ENCODE data around the gene ABI1. TPM values are rescaled to one million over a fixed set of nuclear protein-coding genes. Genes with fewer than 3 reads are reported as not detected.
A peak's percentile ranks its signal among the peaks of the same experiment; 100 is the strongest.

The ABI1 gene
- total and polyA plus RNA-seq, 4 donors: 10.7 to 18.3 (median 14.3) TPM

DNA sequence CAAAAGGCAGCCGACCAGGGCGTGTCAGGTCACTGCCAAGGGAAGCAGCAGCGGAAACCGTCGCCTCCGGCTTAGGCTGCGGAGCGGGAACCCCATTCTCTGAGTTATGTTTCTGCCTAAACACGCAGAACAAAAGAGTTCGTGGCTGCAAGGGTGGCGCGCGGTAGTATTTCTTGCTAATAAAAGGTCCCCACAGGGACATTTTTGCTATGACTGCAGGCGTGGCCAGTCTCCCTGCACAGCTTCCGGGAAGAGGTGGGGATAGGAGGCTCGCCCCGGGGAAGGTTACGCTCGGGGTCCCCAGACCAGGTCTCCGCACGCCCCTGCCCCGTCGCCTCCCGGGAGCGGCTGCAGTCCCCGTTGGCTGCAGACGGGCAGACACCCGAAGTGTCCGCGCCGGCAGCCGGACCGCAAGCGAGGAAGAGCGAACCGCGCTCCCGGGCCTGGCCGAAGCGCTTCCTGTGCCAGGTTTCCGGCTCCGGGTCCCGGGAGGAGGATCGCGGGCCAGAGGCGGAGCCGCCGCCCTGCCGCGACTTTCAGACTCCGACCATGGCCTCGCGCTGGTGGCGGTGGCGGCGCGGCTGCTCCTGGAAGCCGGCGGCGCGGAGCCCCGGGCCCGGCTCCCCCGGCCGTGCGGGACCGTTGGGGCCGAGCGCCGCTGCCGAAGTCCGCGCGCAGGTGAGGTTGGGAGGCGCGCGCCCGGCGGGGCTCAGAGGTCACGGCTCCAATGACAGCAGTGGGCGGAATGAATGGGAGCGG lies 163.4 kb downstream of the ABI1 start, which contains the start of gene PDSS1:
TSS of gene PDSS1 (plus strand) at position 539 of the 759 bp plus-strand sequence. CDS start at position 550, 11 bp downstream.
- H3K9ac ChIP-seq (ENCODE audit: low read depth in 1 of 2, low read length in 2 of 2): peak within 1 kb of the TSS; percentile 56 to 69
- peak within 1 kb of the TSS; percentile 96 to 100 (median 96) for H3K4me3 ChIP-seq (ENCODE audit: low read depth in 1 of 3, low read length in 3 of 3)
- no peaks in the 10 kb centered on the region for H3K27me3 ChIP-seq (ENCODE audit: control insufficient read depth in 4 of 4, insufficient read depth in 4 of 4, low read length in 3 of 4)
- H3K4me1 ChIP-seq (ENCODE audit: control insufficient read depth in 4 of 4, insufficient read depth in 4 of 4, low read length in 3 of 4): peaks cover 13 to 41% (median 27%) of the 10 kb centered on the region in 4 donors
- H3K9me3 ChIP-seq (ENCODE audit: control insufficient read depth in 4 of 4, low read length in 3 of 4): no peaks in the 10 kb centered on the region
- peak; percentile 39 for TF ChIP-seq NR2F2 (IDR thresholded peaks at IDR 0.05)
- peak; percentile 51 for TF ChIP-seq MAX (IDR thresholded peaks at IDR 0.05)
- peak; percentile 22 to 89 for TF ChIP-seq GABPA (IDR thresholded peaks at IDR 0.05 in 1 of 2, conservative IDR thresholded peaks at IDR 0.05 in 1 of 2)
- no peak for TF ChIP-seq CTCF (IDR thresholded peaks at IDR 0.05; ENCODE audit: low read depth, low read length, missing input control)
- TF ChIP-seq SP1 (IDR thresholded peaks at IDR 0.05): no peak
- peak; percentile 25 to 36 for TF ChIP-seq RXRA (IDR thresholded peaks at IDR 0.05)
- TF ChIP-seq YY1 (IDR thresholded peaks at IDR 0.05): peak; percentile 68
- peak; percentile 38 for TF ChIP-seq TAF1 (conservative IDR thresholded peaks at IDR 0.05)
- no peak for TF ChIP-seq HNF4G (IDR thresholded peaks at IDR 0.05)
- DNase-seq (ENCODE audit: low spot score): peak; percentile 69
- peak within 1 kb of the TSS; percentile 82 to 85 for H3K27ac ChIP-seq (ENCODE audit: low read depth in 1 of 2, low read length in 2 of 2)
- H3K36me3 ChIP-seq (ENCODE audit: control insufficient read depth in 4 of 4, insufficient read depth in 3 of 4, low read depth in 1 of 4, low read length in 3 of 4): no peaks in the 10 kb centered on the region
- WGBS: under 1% methylated on average over 82 of the region's 82 CpGs

- peaks cover 13 to 40% (median 26%) of the 10 kb centered on the region in 4 donors for H3K4me1 ChIP-seq (ENCODE audit: control insufficient read depth in 4 of 4, insufficient read depth in 4 of 4, low read length in 3 of 4)
- H3K9me3 ChIP-seq (ENCODE audit: control insufficient read depth in 4 of 4, low read length in 3 of 4): no peaks in the 10 kb centered on the region
- no peak for TF ChIP-seq YY1 (IDR thresholded peaks at IDR 0.05)
- no peak for TF ChIP-seq NR2F2 (IDR thresholded peaks at IDR 0.05)
- no peak for TF ChIP-seq MAX (IDR thresholded peaks at IDR 0.05)
- TF ChIP-seq RXRA (IDR thresholded peaks at IDR 0.05): no peak
- no peak for TF ChIP-seq ATF3 (IDR thresholded peaks at IDR 0.05)
- TF ChIP-seq FOXA2 (IDR thresholded peaks at IDR 0.05): no peak
- no peak for TF ChIP-seq TAF1 (conservative IDR thresholded peaks at IDR 0.05)
- no peak for TF ChIP-seq GABPA (IDR thresholded peaks at IDR 0.05 in 1 of 2, conservative IDR thresholded peaks at IDR 0.05 in 1 of 2)
- no peak for TF ChIP-seq CTCF (IDR thresholded peaks at IDR 0.05; ENCODE audit: low read depth, low read length, missing input control)
- TF ChIP-seq RAD21 (IDR thresholded peaks at IDR 0.05): no peak
- TF ChIP-seq, protein P1, sequence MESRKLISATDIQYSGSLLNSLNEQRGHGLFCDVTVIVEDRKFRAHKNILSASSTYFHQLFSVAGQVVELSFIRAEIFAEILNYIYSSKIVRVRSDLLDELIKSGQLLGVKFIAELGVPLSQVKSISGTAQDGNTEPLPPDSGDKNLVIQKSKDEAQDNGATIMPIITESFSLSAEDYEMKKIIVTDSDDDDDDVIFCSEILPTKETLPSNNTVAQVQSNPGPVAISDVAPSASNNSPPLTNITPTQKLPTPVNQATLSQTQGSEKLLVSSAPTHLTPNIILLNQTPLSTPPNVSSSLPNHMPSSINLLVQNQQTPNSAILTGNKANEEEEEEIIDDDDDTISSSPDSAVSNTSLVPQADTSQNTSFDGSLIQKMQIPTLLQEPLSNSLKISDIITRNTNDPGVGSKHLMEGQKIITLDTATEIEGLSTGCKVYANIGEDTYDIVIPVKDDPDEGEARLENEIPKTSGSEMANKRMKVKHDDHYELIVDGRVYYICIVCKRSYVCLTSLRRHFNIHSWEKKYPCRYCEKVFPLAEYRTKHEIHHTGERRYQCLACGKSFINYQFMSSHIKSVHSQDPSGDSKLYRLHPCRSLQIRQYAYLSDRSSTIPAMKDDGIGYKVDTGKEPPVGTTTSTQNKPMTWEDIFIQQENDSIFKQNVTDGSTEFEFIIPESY (IDR thresholded peaks at IDR 0.05): no peak
- no peak for TF ChIP-seq HNF4G (IDR thresholded peaks at IDR 0.05)
- TF ChIP-seq SP1 (IDR thresholded peaks at IDR 0.05): no peak
- DNase-seq (ENCODE audit: low spot score): no peak
- WGBS: 23% methylated on average over 11 of the region's 11 CpGs
- H3K4me3 ChIP-seq (ENCODE audit: low read depth in 1 of 3, low read length in 3 of 3): peak overlapping the region; percentile 96 to 100 (median 96)
- no peaks in the 10 kb centered on the region for H3K36me3 ChIP-seq (ENCODE audit: control insufficient read depth in 4 of 4, insufficient read depth in 3 of 4, low read depth in 1 of 4, low read length in 3 of 4)
- peak overlapping the region; percentile 20 to 56 for H3K9ac ChIP-seq (ENCODE audit: low read depth in 1 of 2, low read length in 2 of 2)
- H3K27ac ChIP-seq (ENCODE audit: low read depth in 1 of 2, low read length in 2 of 2): peak overlapping the region; percentile 82 to 85
- H3K27me3 ChIP-seq (ENCODE audit: control insufficient read depth in 4 of 4, insufficient read depth in 4 of 4, low read length in 3 of 4): no peaks in the 10 kb centered on the region
These were observed 164.0 kb downstream of the ABI1 start for GRCh38 chr10:26696786-26697162.

Small RNA genes within 50 kb of the gene (small RNA-seq; reads per million reads assigned to genes)
- not detected for gene RF00191
- not detected for gene RNU6-946P

Other genes with a start within 250 kb of the ABI1 start
- gene PDSS1, start 163.3 kb downstream of the ABI1 start, total RNA-seq: 1 to 10 TPM; 7.0 to 7.3 TPM
- gene PDSS1, start 163.3 kb downstream of the ABI1 start, polyA plus RNA-seq: 1 to 10 TPM; 6.0 to 7.6 TPM
- 1 to 10 TPM; 3.1 to 5.9 TPM for gene ANKRD26, start 239.5 kb upstream of the ABI1 start, total RNA-seq
- gene ANKRD26, start 239.5 kb upstream of the ABI1 start, polyA plus RNA-seq: 1 to 10 TPM in 1 of 2 donors, under 1 TPM in 1; 0.81 to 5.4 TPM

Measured in liver (tissue), 10 donors.